ENCODE measurements around the gene PTPN1. TPM values are rescaled to one million over a fixed set of nuclear protein-coding genes. Genes with fewer than 3 reads are reported as not detected.

Gene PTPN1
- total RNA-seq, 1 donor: 28.6 TPM

GRCh38 chr20:50569864-50570836 is 60.0 kb downstream of the PTPN1 start:
- TF ChIP-seq, protein P1, sequence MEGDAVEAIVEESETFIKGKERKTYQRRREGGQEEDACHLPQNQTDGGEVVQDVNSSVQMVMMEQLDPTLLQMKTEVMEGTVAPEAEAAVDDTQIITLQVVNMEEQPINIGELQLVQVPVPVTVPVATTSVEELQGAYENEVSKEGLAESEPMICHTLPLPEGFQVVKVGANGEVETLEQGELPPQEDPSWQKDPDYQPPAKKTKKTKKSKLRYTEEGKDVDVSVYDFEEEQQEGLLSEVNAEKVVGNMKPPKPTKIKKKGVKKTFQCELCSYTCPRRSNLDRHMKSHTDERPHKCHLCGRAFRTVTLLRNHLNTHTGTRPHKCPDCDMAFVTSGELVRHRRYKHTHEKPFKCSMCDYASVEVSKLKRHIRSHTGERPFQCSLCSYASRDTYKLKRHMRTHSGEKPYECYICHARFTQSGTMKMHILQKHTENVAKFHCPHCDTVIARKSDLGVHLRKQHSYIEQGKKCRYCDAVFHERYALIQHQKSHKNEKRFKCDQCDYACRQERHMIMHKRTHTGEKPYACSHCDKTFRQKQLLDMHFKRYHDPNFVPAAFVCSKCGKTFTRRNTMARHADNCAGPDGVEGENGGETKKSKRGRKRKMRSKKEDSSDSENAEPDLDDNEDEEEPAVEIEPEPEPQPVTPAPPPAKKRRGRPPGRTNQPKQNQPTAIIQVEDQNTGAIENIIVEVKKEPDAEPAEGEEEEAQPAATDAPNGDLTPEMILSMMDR (IDR thresholded peaks at IDR 0.05; ENCODE audit: extremely low read depth, low read depth, low read length): peak; percentile 57
- Histone ChIP-seq H3K9me3 (ENCODE audit: low read depth, low read length) (no peaks in the 10 kb centered on the region), H3K27me3 (ENCODE audit: insufficient read depth, low read length) (no peaks in the 10 kb centered on the region), H3K4me3 (ENCODE audit: insufficient read depth, low read length) (no peak overlapping the region), H4K20me1 (ENCODE audit: insufficient read depth, low read length) (peaks cover 28% of the 10 kb centered on the region), H3K36me3 (ENCODE audit: insufficient read depth, low read length) (peaks cover 44% of the 10 kb centered on the region), H3K79me2 (ENCODE audit: insufficient read depth, low read length) (peaks cover 85% of the 10 kb centered on the region), H2AFZ (ENCODE audit: low read length) (no peak overlapping the region), H3K27ac (ENCODE audit: low read depth, low read length) (peak overlapping the region; percentile 18), H3K4me1 (ENCODE audit: insufficient read depth, low read length) (peaks cover 18% of the 10 kb centered on the region), H3K4me2 (ENCODE audit: insufficient read depth, low read length) (no peak overlapping the region)
- peak; percentile 75 for DNase-seq (ENCODE audit: insufficient read length, low spot score, missing footprints)

DNA sequence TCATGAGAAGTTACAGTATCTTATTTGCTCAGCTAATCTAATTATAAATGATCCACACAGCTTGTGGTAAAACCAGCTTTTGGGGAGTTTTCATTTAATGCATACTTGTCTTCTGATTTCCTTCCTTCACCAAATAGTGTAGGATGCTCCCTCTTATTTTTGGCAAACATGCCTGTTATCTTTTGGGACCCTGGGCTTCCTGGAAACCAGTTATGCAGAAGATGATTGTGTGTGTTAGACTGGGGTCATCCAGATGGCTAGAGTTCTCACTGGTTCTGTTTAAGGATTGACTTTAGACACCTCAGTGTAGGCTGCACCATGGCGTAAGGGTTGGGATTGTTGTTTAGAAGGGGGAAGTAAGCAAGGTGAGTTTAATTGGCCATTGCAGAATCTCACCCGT is 61.3 kb downstream of the PTPN1 start:
- TF ChIP-seq, protein P1 (IDR thresholded peaks at IDR 0.05; ENCODE audit: extremely low read depth, low read depth, low read length): no peak
- Histone ChIP-seq H3K9me3 (ENCODE audit: low read depth, low read length) (no peaks in the 10 kb centered on the region), H3K27ac (ENCODE audit: low read depth, low read length) (no peak overlapping the region), H3K4me3 (ENCODE audit: insufficient read depth, low read length) (no peak overlapping the region), H3K27me3 (ENCODE audit: insufficient read depth, low read length) (no peaks in the 10 kb centered on the region), H3K4me1 (ENCODE audit: insufficient read depth, low read length) (peaks cover 18% of the 10 kb centered on the region), H4K20me1 (ENCODE audit: insufficient read depth, low read length) (peaks cover 28% of the 10 kb centered on the region), H2AFZ (ENCODE audit: low read length) (no peak overlapping the region), H3K4me2 (ENCODE audit: insufficient read depth, low read length) (no peak overlapping the region), H3K36me3 (ENCODE audit: insufficient read depth, low read length) (peaks cover 41% of the 10 kb centered on the region), H3K79me2 (ENCODE audit: insufficient read depth, low read length) (peaks cover 83% of the 10 kb centered on the region)
- DNase-seq (ENCODE audit: insufficient read length, low spot score, missing footprints): no peak

DNA sequence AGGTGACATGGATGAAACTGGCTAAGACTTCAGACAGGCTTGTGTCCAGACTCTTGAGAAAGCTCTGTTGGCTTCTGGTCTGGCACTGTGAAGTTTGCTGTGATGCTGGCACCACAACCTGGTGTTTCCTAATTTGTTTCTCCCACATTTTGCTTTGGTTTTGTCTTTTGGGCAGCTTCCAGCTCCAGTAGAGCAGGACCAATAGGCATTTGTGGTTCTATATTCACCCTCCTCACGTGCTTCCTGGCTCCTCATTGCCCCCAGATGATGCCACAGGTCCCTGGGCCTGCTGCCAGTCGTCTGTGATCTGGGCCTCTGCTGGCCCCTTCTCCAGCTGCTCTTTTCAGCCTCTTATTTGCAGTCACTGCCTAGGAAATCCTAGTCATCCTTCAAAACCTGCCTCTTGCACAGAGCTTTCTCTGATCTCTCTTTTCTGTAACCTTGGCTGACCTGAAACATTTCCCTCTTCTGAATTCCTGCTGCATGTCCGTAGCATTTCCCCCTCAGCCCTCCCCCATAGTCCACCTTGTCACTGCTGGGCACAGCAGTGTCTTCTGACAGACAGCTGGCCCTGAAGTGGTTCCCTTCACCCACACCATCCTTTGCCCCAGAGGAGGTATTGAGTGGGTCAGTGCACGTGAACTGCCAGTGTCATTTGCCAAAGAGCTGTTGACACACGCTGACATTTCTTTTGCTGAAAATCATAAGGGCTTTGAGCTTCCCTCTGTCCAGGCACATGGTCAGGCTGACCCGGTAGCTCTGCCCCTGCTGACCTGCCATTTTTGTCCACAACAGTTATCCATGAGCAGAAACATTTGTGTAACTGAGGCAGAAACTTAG is 63.0 kb downstream of the PTPN1 start:
- no peak overlapping the region for H2AFZ ChIP-seq (ENCODE audit: low read length)
- peaks cover 18% of the 10 kb centered on the region for H3K4me1 ChIP-seq (ENCODE audit: insufficient read depth, low read length)
- TF ChIP-seq, protein P1 (IDR thresholded peaks at IDR 0.05; ENCODE audit: extremely low read depth, low read depth, low read length): no peak
- peaks cover 33% of the 10 kb centered on the region for H4K20me1 ChIP-seq (ENCODE audit: insufficient read depth, low read length)
- peaks cover 75% of the 10 kb centered on the region for H3K79me2 ChIP-seq (ENCODE audit: insufficient read depth, low read length)
- no peaks in the 10 kb centered on the region for H3K27me3 ChIP-seq (ENCODE audit: insufficient read depth, low read length)
- peaks cover 49% of the 10 kb centered on the region for H3K36me3 ChIP-seq (ENCODE audit: insufficient read depth, low read length)
- no peak overlapping the region for H3K4me3 ChIP-seq (ENCODE audit: insufficient read depth, low read length)
- peak; percentile 89 for DNase-seq (ENCODE audit: insufficient read length, low spot score, missing footprints)
- peak overlapping the region; percentile 68 for H3K27ac ChIP-seq (ENCODE audit: low read depth, low read length)
- H3K9me3 ChIP-seq (ENCODE audit: low read depth, low read length): no peaks in the 10 kb centered on the region
- peak overlapping the region; percentile 25 for H3K4me2 ChIP-seq (ENCODE audit: insufficient read depth, low read length)

Measured in osteoblast (primary cell).